SHP77 treated with DMSO at 0.1 percent for 48 hours (cell line): ENCODE measurements around the gene KLF13.

Experiments used
- DNase-seq: peaks from one replicate; lab custom pipeline; 2025; lab: John Stamatoyannopoulos, UW

Gene KLF13

DNA sequence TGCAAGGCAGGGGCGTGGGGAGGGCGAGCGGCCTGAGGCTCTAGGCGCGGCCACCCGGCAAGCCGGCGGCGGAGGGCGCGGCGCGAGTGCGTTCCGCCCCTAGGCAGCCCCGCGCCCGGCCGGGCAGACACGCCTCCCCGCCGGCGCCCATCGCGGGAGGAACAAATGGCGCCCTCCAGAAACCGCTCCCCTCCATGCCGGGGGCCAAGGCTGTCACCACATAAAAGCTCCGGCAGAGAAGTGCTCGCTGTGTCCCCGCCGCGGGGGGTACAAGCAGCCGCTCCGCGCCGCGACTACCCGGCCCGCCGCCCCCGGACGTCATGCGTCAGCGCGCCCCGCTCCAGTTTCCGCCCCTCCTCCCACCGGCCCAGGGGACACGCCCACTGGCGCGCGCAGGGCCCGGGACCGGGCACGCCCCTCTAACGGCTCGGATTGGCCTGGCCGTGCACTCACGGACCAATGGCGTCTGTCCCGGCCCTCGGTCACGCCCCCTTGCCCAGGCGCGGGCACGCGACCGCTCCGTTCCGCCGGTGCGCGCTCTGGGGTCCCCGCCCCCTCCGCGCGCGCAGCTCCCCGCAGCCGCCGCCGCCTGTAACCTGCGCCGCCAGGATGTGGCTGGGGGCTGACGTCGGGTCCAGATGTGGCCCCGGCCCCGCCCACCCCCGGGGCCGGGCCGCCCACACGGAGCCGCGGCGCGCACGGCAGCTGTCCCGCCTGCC, at the start of gene KLF13:
KLF13 (plus strand) TSS at position 680 of the 719 bp plus-strand sequence. CDS start 378 bp downstream, outside the sequence.
- DNase-seq: peak; percentile 83

DNA sequence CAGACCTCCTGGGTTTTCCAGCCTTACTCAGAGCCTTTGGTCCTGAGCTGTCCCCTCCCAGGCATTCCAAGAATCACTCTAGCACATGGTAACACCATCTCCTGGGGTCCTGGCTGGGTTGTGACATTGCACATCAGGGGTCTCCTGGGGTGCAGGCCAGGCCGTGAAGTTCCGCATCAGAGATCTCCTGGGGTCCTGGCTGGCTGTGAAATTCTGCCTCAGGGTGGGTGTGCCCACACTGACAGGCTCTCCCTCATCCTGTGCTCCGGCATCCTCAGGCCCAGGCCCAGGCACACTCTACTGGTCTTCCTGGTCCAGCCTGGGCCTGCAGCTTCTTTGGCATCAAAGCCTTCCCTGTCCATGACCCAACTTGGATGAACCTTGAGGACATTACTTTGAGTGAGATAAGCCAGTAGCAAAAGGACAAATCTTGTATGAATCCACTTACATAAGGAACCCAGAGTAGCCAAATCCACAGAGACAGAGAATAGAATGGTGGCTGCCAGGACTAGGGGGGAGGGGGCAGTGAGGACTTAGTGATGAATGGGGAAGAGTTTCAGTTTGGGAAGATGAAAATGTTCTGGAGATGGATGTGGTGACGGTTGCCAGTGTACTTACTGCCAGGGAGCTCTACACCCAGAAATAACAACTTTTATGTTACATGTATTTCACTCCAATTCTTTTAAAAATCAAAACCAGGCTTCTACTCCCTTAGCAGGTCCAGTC, 49.1 kb upstream of the KLF13 start:
- DNase-seq: no peak

DNA sequence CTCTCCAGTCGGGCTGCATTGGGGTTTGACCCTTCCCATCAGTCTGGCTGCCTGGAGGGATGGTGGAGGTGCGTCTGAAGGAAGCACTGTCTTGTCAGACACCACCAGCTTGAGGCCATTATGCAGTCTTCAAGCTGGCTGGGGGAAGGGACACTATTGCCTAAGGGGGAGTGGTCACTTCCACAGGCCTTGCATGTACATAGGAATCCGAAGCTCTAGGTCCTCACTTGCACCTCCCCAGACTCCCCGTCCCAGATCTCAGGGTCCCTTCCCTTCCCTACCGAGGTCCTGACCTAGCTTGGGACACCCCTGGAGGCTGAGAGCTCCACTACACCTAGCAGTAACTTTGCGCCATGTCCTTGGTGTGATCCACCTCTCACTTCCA, 48.6 kb upstream of the KLF13 start:
- no peak for DNase-seq

DNA sequence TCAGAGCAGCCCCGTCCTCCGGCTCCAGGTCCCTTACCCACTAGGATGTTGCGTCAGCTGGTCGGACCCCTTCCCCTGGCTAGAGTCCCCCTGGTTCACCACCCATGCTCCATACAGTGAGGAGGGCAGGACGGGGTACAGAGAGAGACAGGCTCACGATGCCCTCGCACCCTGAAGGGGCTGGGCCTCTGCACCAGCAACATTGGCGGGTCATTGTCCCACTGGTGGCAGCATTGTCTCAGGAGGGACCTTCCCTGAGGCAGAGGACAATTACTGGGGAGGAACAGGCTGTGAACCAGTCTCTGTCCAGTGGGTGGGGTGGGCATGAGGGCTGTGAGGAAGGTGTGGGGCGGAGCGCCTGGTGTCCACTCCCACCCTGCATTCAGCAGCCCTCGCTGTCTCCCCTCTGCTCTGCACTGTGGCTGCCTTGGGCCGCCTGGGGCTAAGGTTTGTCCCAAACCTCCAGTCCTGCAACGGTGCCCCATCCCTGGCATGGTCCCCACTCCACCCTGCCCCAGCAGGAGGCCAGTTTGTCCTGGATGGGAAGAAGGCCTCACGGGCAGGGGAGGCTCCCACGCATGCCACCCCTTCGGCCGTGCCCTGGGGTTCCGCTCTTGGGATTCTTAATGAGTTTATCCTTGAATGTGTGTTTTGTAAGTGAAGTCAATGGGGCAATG, 48.0 kb upstream of the KLF13 start:
- no peak for DNase-seq

DNA sequence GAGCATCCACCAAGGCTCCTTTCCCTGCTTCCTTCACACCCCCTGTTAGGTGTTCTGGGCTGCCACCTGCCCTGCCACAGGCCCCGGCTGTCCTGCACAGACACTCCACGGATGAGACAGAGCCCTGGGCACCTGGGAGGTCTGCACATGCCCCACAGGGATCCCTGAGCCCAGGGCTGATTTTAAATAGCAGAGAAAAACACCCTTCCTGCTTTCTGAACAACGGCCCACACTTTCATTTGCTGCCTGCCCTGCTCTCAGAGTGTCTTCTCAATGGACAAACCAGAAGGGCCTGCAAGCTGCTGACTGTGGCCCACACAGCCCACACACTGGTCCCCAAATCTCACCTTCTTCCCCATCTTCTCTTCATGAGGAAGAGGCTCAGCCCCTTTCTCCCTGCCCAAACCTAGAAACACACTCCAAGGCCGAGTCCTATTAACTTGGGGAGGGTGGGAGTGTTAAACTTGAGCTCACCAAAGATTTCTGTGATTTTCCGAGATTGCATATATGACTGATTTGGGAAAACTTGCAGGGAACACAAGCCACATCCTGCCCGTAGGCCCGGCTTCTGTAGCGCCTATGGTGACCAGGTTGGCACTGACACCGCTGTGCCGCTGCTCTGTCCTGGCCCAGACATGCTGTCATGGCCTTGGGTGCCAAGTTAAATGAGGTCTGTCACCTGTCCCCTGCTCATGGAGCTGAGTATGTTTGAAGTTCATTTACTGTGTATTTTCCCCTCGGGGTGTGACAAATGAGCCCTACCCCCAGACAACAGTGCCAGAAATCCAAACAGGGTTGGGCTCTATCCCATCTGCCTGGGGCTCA, 47.2 kb upstream of the KLF13 start:
- no peak for DNase-seq

DNA sequence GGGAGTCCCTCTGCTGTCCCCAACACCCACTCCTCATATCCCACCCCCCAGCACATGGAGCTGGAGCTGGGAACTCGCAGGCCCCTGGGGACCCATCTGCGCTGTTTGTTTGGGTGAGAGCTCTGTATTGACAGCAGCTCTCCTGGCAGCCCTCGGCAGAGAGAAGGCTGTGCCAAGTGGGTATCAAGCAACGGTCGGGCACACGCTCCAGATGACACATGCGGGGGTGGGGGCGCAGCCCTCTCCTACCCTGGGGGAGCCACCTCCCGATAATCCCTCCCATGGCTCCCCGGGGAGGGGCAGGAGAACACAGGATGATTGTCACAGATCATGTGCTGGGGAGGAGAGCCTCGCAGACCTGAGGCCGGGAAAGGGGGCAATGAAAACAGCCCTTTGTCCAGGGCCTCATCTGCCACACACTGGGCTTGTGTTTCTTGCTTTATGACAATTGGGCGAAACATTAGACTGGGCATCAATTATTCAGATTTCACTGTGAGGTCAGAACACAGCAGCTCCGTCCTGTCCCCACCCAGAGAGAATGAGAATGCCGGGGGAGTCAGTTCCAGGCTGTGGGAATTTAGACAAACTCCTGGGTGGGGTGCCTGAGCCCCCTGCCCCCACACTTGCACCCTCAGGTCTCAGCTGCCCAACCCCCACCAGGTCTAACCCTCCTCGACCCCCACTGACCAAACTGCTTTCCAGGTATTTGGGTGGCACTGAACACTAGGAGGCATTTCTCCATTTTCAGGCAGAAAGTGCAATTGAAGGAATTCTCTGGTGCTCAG, 46.4 kb upstream of the KLF13 start:
- DNase-seq: peak; percentile 53

DNA sequence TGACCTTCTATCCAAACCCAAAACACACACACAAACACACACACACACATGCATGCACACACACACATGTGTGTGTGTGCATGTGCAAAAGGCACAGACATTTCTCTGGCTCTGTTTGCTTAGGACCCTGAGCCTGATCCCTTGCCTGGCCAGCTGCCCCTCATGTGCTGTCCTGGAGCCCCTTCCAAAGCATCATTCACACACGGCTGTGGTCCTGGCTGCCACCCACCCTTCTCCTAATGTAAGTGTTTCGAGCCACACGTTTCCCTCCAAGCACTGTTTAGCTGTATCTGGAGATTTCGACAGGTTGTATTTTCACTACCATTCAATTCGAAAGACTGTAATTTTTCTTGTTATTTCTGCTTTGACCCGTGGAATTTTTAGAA, 45.8 kb upstream of the KLF13 start:
- no peak for DNase-seq

DNA sequence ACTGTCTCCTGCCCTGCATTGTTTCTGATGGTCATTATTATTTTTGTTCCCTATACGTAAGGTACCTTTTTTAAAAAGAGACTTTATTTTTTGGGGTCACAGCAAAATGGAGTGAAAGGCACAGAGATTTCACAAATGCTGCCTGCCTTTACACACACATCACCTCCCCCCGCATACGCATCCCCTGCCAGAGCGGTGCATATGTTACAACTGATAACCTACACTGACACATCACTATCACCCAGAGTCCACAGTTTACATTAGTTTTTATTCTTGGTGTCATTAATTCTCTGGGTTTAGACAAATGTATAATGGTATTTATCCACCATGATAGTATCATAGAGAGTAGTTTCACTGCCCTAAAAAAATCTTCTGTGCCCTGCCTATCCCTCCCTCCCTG, 43.6 kb upstream of the KLF13 start:
- DNase-seq: no peak

DNA sequence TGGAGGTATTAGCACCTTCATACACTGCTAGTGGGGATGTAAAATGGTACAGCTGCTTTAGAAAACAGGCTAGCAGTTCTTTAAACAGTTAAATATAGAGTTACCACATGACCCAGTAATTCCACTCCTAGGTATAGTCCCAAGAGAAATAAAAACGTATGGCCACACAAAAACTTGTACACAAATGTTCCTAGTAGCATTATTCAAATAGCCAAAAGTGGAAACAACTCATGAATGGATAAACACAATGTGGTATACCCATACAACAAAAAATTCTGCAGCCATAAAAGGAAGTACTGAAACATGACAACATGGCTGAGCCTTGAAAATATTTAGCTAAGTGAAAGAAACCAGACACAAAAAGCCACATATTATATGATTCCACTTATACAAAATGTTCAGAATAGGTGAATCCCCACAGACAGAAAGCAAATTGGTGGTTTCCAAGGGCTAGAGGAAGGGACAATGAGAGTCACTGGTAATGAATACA, 40.8 kb upstream of the KLF13 start:
- DNase-seq: no peak

DNA sequence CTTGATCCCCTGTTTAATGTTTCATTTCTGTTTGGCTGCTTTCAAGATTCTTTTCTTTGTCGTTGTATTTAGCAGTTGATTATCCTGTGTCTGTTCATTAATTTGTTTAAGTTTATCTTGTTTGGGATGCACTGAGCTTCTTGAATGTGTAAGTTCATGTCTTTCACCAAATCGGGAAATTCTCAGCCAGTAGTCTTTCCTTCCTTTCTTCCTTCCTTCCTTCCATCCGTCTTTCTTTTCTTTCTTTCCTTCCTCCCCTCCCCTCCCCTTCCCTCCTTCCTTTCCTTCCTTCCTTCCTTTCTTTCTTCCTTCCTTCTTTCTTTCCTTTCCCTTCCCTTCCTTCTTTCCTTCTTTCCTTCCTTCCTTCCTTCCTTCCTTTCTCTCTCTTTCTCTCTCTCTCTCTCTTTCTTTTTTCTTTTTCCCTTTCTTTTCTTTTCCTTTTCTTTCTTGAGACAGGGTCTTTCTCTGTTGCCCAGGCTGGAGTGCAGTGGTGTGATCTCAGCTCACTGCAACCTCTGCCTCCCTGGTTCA, 35.5 kb upstream of the KLF13 start:
- DNase-seq: no peak

DNA sequence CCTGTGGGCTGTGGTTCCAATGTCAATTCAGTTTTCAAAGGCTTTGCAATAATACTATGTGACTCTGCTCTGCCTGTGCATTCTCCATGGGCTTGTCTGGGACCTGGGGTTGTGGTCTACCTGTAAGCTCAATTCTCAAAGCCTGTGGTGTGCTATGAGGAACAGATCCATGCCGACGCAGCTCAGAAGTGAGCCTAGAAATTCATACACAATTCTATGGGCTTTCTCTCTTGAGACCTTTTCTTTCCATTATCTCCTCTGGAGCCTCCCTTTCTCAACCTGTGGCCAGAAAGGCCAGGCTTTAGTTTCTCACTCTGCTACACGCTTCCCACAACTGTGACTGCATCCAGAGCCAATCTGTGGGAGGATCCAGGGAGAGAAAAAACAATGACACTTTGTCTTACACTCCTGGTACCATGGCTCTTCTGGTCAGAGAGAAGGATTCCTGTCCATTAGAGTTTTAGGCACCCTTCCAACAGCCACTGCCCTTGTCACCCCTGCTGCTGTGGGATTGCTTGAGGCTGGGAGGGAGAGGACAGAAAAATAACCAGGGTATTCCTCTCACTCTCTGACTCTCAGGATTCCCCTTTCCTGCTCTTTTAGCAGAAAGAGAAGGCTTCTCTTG, 34.1 kb upstream of the KLF13 start:
- no peak for DNase-seq

DNA sequence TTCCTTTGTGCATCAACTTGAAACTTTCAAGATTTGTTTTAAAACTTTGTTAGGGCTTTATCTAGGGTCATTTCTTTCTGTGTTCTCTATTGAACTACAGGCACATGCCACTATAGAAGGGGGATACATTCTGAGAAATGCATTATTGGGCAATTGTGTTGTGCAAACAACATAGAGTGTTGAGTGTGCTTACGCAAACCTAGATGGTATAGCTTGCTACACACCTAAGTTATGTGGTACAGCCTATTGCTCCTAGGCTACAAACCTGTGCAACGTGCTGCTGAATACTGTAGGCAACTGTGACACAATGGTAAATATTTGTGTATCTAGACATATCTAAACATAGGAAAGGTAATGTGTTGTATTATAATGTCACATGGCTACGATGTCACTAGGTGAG, 33.0 kb upstream of the KLF13 start:
- DNase-seq: no peak

DNA sequence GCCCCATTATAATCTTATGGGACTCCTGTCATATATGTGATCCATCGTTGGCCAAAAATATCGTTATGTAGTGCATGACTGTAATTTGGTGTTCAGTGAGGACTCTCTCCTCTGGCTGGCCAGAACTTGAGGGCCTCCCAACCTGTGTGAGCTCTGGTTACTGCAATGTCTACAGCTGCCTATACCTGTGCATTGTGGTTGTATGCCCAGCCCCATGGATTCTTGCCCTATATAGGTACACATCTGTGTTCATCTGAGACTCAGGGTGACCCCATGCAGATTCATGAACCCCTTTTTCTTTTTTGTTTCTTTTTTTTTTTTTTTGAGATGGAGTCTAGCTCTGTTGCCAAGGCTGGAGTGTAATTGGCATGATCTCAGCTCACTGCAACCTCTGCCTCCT, 32.6 kb upstream of the KLF13 start:
- no peak for DNase-seq

DNA sequence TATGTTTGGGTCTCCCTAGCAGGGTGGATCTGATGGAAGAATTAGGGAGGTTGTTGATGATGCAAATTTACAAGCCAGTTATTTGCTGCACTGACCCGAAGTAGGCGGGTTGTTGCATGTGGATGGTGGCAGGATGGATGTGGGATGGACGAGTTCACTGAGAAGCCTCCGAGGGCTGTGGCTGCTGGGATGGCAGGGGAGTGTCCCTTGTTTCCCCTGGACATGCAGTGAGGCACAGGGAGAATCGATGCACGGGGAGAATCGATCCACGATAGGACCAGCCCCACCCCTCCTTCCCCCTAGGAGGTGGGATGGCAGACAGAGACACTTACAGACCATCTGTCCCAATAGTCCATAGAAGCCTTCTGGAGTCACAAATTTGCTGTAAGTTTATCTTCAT, 31.0 kb upstream of the KLF13 start:
- DNase-seq: no peak

DNA sequence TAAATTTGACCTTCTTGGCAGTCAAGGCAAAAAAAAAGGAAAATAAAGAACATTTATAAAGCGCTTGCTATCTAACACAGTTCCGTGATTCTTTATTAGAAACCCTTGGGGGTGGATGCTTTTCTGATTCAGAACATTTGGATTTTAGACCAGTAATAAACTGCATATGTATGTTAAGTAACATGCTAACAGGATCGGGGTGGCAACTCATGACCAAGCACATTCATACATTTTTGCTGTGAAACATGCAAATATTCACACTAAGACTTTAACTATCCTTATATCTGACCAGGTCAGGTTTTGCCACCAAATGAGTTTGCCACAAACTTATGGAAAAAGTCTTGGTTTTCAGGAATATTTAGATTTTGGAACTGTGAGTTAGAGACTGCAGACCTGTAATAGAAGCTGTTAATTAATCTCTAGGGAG, 30.4 kb upstream of the KLF13 start:
- DNase-seq: no peak

DNA sequence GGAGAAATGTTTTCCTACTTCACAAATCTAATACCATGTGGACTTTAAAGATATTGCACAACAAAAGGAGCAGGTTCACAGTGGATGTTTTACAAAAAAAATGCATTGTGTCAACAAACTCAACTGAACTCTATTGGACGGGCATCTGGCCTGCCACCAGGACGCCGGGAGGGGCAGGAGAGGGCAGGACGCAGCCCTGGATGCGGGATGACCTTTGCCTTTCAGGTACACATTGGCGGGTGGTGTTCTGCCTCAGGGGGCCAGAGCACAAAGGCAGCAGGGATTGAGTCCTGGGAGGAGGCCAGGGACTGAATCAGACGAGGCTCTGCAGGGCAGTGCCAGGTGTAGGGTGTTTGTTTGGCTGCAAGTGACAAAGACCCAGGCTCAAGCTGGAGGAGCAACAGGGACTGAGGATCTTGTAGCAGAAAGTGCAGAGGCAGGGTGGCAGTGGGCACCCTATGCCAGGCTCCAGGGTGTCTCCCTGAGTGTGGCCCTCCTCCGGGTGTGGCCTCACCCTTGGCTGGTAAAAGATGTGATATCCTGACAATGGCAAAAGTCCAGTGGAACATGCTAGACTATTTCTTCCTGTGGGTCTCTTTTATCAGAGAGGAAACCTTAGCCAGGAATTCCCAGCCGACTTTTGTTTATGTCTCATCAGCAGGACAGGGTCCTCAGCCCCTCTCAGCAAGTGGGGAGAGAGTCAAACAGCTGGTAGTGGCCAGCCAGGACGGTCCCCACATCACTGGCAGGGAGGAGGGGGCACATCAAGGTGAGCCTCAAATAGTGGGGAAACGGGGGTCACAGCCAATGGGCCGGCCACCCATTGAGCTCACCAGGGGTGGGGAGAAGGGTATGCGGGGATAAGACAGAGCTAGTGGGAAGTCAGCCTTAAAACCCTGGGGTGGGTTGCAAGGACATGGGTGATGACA, 29.7 kb upstream of the KLF13 start:
- DNase-seq: peak; percentile 9

DNA sequence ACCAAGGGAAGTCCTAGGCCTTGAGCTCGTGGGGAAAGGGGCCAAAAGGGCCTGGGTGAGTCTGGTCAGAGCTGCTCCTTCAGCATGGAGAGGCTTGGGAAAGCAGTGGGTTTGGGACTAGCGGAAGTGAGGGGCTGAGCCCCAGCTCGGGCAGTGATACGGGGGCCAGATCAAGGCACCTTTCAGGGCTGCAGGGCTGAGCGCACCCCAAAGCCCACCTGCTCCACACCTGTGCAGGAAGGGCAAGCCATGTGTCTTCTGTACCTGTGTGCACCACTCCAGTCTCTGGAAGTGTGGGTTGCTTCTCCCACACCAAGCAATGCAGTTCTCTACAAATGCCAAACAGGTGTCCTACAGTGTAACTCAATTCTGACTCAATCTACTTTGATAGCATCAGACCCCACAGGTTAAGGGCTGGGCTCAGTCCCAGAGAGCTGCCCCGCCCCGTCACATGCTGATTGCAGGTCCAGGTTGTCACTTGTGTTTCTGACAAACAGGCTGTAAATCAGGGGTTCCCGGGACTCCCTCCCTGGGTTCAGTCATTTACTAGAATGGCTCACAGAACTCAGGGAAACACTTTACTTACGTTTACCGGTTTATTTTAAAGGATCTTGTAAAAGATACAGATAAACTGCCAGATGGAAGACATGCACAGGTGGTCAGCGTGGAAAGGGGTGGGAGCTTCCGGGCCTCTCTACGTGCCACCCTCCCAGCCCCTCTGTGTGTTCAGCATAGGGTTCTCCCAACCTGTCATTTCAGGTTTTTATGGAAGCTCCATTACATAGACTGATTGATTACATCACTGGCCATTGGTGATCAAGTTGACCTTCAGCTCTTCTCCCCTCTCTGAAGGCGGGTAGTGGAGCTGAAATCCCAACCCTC, 28.8 kb upstream of the KLF13 start:
- DNase-seq: no peak

DNA sequence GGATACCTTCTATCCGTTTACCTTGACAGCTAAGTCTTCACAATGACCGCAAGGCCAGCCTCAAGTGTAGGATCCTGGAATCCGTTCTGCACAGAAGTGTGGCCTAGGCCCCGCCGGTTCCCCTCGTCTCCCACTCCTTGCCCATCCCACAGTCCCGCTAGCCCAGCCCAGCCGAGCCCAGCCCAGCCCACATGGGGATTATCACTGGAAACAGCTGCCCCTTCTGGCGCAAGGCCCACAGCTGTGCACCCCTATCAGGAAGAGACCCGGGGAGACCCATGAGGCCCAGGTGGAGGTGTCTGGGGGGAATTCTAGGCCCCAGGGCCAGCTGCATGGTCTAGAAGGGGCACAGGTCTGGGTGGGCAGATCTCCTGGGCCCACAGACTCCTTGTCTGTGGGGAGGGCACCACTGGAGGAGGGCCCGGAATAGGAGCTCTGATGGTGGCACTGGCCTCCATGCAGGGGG, 27.9 kb upstream of the KLF13 start:
- DNase-seq: no peak
